K562 (cell line): Measurements from ENCODE around the gene KRT83. TPM values are rescaled to one million over a fixed set of nuclear protein-coding genes. Genes with fewer than 3 reads are reported as not detected.

Source experiments
- ATAC-seq: fragments of 200-7000 bp; cut with Tn5 transposase; 3 replicates; pipeline ENCODE4 v1.9.1; 2020; ENCODE audit warnings: moderate library complexity
- BruUV-seq: library from RNA; stranded (reverse); fragments of 400-500 nt; replicated peaks from 2 replicates; lab custom pipeline; 2021; lab: Mats Ljungman, UMichigan
- CTCF ChIA-PET: fragments of 300-600 bp; formaldehyde crosslinking; extraction: SDS; loops from one replicate; lab custom pipeline; 2021; ENCODE audit warnings: low intra/inter-chr PET ratio; lab: Yijun Ruan, JAX
- POLR2A ChIA-PET: fragments of 300-600, 350-650 bp; sonication (Branson Sonifier 250); formaldehyde crosslinking; extraction: SDS; loops from one replicate; lab custom pipeline; 2021; ENCODE audit warnings: antibody characterized with exemption, inconsistent platforms; lab: Yijun Ruan, JAX
- DNase-seq, 4 experiments: peaks; one replicate each; pipeline versions ENCODE4 v3.0.0 to v3.0.0-alpha.2; 2011 to 2018; ENCODE audit warnings: low spot score in 3 of 4, mixed read lengths in 3 of 4; ENCODE audit errors: extremely low read depth in 1 of 4
- FAIRE-seq: peaks from 2 replicates; lab custom pipeline; 2011; peaks lifted over from hg19 to GRCh38; lab: Jason Lieb, UNC
- H2AFZ ChIP-seq: 2 replicates; pipeline ENCODE4 v1.6.0; 2011; ENCODE audit warnings: low read depth, low read length, control low read depth, inconsistent platforms
- H3K27ac ChIP-seq: fragments of 200-600 bp; 3 replicates; pipeline ENCODE4 v1.8.0; 2011; ENCODE audit warnings: low read depth, mild to moderate bottlenecking, control low read depth, inconsistent platforms, low read length, moderate library complexity, mixed read lengths; ENCODE audit errors: extremely low read depth
- H3K27me3 ChIP-seq, 2 experiments: fragments of 300-600 bp in 1 of 2; 2 replicates in 1 of 2; 3 replicates in 1 of 2; pipeline versions ENCODE4 v1.6.0 to v1.8.0; 2011; ENCODE audit warnings: inconsistent platforms in 2 of 2, low read length in 2 of 2, mild to moderate bottlenecking in 1 of 2, mixed read lengths in 1 of 2, moderate library complexity in 1 of 2; ENCODE audit not compliant: control insufficient read depth in 2 of 2, insufficient read depth in 2 of 2
- H3K36me3 ChIP-seq: fragments of 300-600 bp; 3 replicates; pipeline ENCODE4 v1.8.0; 2011; ENCODE audit warnings: mild to moderate bottlenecking, low read length, inconsistent platforms; ENCODE audit not compliant: control insufficient read depth, insufficient read depth
- H3K4me1 ChIP-seq, 2 experiments: fragments of 200-600 bp in 1 of 2; replicated peaks in 1 of 2; 2 replicates in 1 of 2; 3 replicates in 1 of 2; pipeline versions ENCODE4 v1.5.1 to v1.8.0; 2011; ENCODE audit warnings: inconsistent platforms in 2 of 2, low read length in 2 of 2, mild to moderate bottlenecking in 1 of 2, mixed read lengths in 1 of 2, moderate library complexity in 1 of 2; ENCODE audit not compliant: control insufficient read depth in 2 of 2, insufficient read depth in 2 of 2
- H3K4me2 ChIP-seq: 2 replicates; pipeline ENCODE4 v1.6.1; 2011; ENCODE audit warnings: low read length, control low read depth, inconsistent platforms, mixed read lengths; ENCODE audit not compliant: insufficient read depth
- H3K4me3 ChIP-seq: fragments of 200-600 bp; sonication (generic), shearing (Covaris generic); 2 replicates; pipeline ENCODE4 v1.5.1; 2016; ENCODE audit warnings: control low read depth, inconsistent platforms
- H3K79me2 ChIP-seq: fragments of 200-600 bp; 3 replicates; pipeline ENCODE4 v1.8.0; 2011; ENCODE audit warnings: low read length, inconsistent platforms; ENCODE audit not compliant: control insufficient read depth, insufficient read depth
- H3K9ac ChIP-seq, 2 experiments: 2 replicates each; pipeline versions ENCODE4 v1.6.0 to v1.6.1; 2011; ENCODE audit warnings: low read depth in 2 of 2, low read length in 2 of 2, control low read depth in 1 of 2, inconsistent platforms in 1 of 2, mild to moderate bottlenecking in 1 of 2, mixed read lengths in 1 of 2; ENCODE audit not compliant: insufficient read depth in 1 of 2
- H3K9me1 ChIP-seq: one replicate; pipeline ENCODE4 v1.6.0; 2011; ENCODE audit warnings: inconsistent platforms, mild to moderate bottlenecking, low read length, moderate library complexity; ENCODE audit not compliant: control insufficient read depth, insufficient read depth
- H3K9me3 ChIP-seq: replicated peaks from 2 replicates; pipeline ENCODE4 v1.5.1; 2011; ENCODE audit warnings: low read depth, low read length, inconsistent platforms; ENCODE audit not compliant: control insufficient read depth, insufficient read depth
- H4K20me1 ChIP-seq: replicated peaks from 2 replicates; pipeline ENCODE4 v1.6.1; 2011; ENCODE audit warnings: low read length, inconsistent platforms, mixed read lengths; ENCODE audit not compliant: control insufficient read depth, insufficient read depth
- FOXK2 ChIP-seq, 2 experiments: fragments of 450-650 bp; IDR thresholded peaks in 1 of 2; conservative IDR thresholded peaks in 1 of 2; 2 replicates each; pipeline ENCODE4 v1.6.1; 2016; ENCODE audit warnings: low read depth in 2 of 2, mild to moderate bottlenecking in 1 of 2
- GABPA ChIP-seq: fragments of 200-800 bp; sonication (Bioruptor generic); conservative IDR thresholded peaks from 2 replicates; pipeline ENCODE4 v1.6.1; 2016; ENCODE audit warnings: low read depth, missing genetic modification characterization, missing compliant biosample characterization
- HMBOX1 ChIP-seq: sonication (generic); IDR thresholded peaks from 2 replicates; pipeline ENCODE4 v1.6.1; 2016
- NEUROD1 ChIP-seq: fragments of 150-350 bp; IDR thresholded peaks from 2 replicates; pipeline ENCODE4 v1.6.1; 2014; ENCODE audit warnings: borderline replicate concordance, low read length, low read depth; ENCODE audit not compliant: partially characterized antibody
- PHB ChIP-seq: fragments of 250-450 bp; sonication (Bioruptor Pico); IDR thresholded peaks from 2 replicates; pipeline ENCODE4 v1.5.0; 2021
- PHB2 ChIP-seq: fragments of 450-650 bp; IDR thresholded peaks from 2 replicates; pipeline ENCODE4 v1.6.1; 2017; ENCODE audit warnings: low read depth
- SMARCA4 ChIP-seq: fragments of 450-650 bp; IDR thresholded peaks from 2 replicates; pipeline ENCODE4 v1.6.1; 2016
- THAP7 ChIP-seq: fragments of 250-450 bp; sonication (Bioruptor Pico); IDR thresholded peaks from 2 replicates; pipeline ENCODE4 v1.5.0; 2021
- ZNF79 ChIP-seq: fragments of 250-450 bp; sonication (Bioruptor Pico); IDR thresholded peaks from 2 replicates; pipeline ENCODE4 v1.4.0; 2020; ENCODE audit warnings: low read depth, mild to moderate bottlenecking, moderate library complexity
- WGBS: fragments of 100-300 bp; shearing (Covaris generic); methylation state at CpG from one replicate; pipeline ENCODE4 v1.1.6; 2016; ENCODE audit warnings: low coverage, mixed read lengths; ENCODE audit not compliant: insufficient coverage; ENCODE audit errors: missing lambda C conversion rate; 5-methylcytosine and 5-hydroxymethylcytosine counted together
- in situ Hi-C: fragments of 300-500 bp; cut with MboI; formaldehyde crosslinking; loops from 4 replicates; pipeline ENCODE4 v1.15.0; 2018; ENCODE audit warnings: inconsistent platforms, mixed read lengths
- intact Hi-C: fragments of 100-400 bp; cut with micrococcal nuclease; formaldehyde crosslinking; loops from 2 replicates; pipeline ENCODE4 v1.14.2; 2022
- polyA plus RNA-seq, 8 experiments: library from polyadenylated mRNA; depleted of rRNA in 4 of 8; stranded (reverse) in 5 of 8; unstranded in 3 of 8; fragments of >200 nt; fragmentation: Nextera tagmentation in 2 of 8; fragmentation: Illumina TruSeq in 1 of 8; extraction: Ambion mirVana in 2 of 8; extraction: Trizol in 1 of 8; gene quantifications; 2 replicates each; pipeline versions ENCODE4 v1.2.1 to v1.2.3, GENCODE V29; 2011 to 2014; ENCODE audit warnings: inconsistent platforms in 1 of 8, missing spikeins in 1 of 8
- total RNA-seq, 7 experiments: library from RNA; depleted of rRNA in 6 of 7; stranded (reverse); fragments of >200 nt in 6 of 7; fragmentation: Illumina TruSeq in 2 of 7; extraction: Trizol in 2 of 7; gene quantifications; 2 replicates each; pipeline versions ENCODE4 v1.2.1 to v1.2.3, GENCODE V29; 2011 to 2021; ENCODE audit warnings: low replicate concordance in 1 of 7
- TF ChIP-seq, protein P1 (sequence below): IDR thresholded peaks from 3 replicates; pipeline ENCODE4 v1.6.1; 2011; ENCODE audit warnings: borderline replicate concordance, mild to moderate bottlenecking, moderate library complexity; ENCODE audit not compliant: insufficient read length; ENCODE audit errors: extremely low read depth
- TF ChIP-seq, protein P2 (sequence below): fragments of 250-450 bp; sonication (Bioruptor Pico); IDR thresholded peaks from 2 replicates; pipeline ENCODE4 v1.5.0; 2020; ENCODE audit warnings: mild to moderate bottlenecking, borderline replicate concordance
- TF ChIP-seq, protein P3 (sequence below): IDR thresholded peaks from 2 replicates; pipeline ENCODE4 v1.6.1; 2012; ENCODE audit warnings: low read depth, low read length, improper control_type of control experiment, borderline replicate concordance

Gene KRT83
- total and polyA plus RNA-seq, 9 of the 15 experiments (the other 6 are each of a cell fraction or from before 2014, with no cell fraction given): not detected

DNA sequence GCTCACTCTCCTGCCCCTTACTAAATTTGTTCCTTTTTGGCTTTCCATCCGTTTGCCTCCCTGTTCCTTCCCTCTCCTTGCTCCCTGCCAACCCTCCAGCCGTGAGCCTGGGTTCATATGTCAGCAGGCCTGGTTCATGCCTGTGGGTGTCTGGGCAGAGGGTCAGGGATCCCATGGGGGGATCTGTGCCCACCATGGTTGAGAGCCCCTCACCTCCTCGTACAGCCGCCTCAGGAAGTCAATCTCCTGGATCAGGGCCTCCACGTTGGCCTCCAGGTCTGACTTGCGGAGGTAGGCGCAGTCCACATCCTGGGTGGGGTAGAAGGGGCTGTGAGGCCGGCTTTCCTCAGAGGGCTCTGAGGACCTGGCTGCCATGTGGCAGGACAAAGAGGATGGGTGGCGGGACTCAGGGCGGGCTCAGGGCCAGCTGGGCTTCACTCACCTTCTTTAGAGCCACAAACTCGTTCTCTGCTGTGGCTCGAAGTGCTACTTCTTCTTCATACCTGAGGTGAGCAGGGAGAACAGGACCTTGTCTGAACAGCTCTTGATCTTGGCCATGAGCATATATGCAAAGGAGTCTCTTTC is 3.6 kb downstream of the KRT83 start (continued):
- TF ChIP-seq, protein P1, sequence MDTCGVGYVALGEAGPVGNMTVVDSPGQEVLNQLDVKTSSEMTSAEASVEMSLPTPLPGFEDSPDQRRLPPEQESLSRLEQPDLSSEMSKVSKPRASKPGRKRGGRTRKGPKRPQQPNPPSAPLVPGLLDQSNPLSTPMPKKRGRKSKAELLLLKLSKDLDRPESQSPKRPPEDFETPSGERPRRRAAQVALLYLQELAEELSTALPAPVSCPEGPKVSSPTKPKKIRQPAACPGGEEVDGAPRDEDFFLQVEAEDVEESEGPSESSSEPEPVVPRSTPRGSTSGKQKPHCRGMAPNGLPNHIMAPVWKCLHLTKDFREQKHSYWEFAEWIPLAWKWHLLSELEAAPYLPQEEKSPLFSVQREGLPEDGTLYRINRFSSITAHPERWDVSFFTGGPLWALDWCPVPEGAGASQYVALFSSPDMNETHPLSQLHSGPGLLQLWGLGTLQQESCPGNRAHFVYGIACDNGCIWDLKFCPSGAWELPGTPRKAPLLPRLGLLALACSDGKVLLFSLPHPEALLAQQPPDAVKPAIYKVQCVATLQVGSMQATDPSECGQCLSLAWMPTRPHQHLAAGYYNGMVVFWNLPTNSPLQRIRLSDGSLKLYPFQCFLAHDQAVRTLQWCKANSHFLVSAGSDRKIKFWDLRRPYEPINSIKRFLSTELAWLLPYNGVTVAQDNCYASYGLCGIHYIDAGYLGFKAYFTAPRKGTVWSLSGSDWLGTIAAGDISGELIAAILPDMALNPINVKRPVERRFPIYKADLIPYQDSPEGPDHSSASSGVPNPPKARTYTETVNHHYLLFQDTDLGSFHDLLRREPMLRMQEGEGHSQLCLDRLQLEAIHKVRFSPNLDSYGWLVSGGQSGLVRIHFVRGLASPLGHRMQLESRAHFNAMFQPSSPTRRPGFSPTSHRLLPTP: no peak
- TF ChIP-seq NEUROD1: no peak
- no peak for TF ChIP-seq ZNF79

DNA sequence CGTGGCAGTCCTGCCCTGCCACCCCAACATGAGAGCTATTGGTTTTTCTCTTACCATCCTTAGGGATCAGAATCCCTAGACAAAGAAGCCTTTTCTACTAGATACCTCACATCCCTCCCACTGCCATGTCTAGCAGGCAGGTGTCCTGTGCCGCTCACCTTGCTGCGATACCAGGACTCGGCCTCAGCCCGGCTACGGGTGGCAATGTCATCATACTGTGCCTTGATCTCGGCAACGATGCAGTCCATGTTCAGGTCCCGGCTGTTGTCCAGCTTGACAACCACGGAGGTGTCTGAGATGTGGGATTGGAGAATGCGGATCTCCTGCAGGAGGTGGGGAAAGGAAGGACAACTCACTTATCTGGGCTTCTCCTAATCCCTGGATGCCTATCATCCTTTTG is 4.5 kb downstream of the KRT83 start:
- BruUV-seq: no TSS peak
- no peak for TF ChIP-seq PHB2
- TF ChIP-seq THAP7 (CRISPR knock-in tag): no peak
- no peak for TF ChIP-seq GABPA (tag)
- TF ChIP-seq HMBOX1: no peak
- no peak for TF ChIP-seq FOXK2 (conservative IDR thresholded peaks at IDR 0.05 in 1 of 2, IDR thresholded peaks at IDR 0.05 in 1 of 2; ENCODE audit: low read depth in 2 of 2)
- no peak for TF ChIP-seq SMARCA4
- TF ChIP-seq, protein P2, sequence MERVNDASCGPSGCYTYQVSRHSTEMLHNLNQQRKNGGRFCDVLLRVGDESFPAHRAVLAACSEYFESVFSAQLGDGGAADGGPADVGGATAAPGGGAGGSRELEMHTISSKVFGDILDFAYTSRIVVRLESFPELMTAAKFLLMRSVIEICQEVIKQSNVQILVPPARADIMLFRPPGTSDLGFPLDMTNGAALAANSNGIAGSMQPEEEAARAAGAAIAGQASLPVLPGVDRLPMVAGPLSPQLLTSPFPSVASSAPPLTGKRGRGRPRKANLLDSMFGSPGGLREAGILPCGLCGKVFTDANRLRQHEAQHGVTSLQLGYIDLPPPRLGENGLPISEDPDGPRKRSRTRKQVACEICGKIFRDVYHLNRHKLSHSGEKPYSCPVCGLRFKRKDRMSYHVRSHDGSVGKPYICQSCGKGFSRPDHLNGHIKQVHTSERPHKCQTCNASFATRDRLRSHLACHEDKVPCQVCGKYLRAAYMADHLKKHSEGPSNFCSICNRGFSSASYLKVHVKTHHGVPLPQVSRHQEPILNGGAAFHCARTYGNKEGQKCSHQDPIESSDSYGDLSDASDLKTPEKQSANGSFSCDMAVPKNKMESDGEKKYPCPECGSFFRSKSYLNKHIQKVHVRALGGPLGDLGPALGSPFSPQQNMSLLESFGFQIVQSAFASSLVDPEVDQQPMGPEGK: no peak
- TF ChIP-seq, protein P3, sequence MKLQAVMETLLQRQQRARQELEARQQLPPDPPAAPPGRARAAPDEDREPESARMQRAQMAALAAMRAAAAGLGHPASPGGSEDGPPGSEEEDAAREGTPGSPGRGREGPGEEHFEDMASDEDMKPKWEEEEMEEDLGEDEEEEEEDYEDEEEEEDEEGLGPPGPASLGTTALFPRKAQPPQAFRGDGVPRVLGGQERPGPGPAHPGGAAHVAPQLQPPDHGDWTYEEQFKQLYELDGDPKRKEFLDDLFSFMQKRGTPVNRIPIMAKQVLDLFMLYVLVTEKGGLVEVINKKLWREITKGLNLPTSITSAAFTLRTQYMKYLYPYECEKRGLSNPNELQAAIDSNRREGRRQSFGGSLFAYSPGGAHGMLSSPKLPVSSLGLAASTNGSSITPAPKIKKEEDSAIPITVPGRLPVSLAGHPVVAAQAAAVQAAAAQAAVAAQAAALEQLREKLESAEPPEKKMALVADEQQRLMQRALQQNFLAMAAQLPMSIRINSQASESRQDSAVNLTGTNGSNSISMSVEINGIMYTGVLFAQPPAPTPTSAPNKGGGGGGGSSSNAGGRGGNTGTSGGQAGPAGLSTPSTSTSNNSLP: no peak
- no peak for TF ChIP-seq PHB (CRISPR knock-in tag)

More for the DNA sequence above, 4.5 kb downstream of the KRT83 start:
- H3K36me3 ChIP-seq: no peaks in the 10 kb centered on the region
- CTCF ChIA-PET: no interaction called here
- DNase-seq: no peak
- no peaks in the 10 kb centered on the region for H3K4me1 ChIP-seq
- H3K79me2 ChIP-seq: no peaks in the 10 kb centered on the region
- no peak overlapping the region for H3K4me3 ChIP-seq
- no peak for FAIRE-seq
- H4K20me1 ChIP-seq: no peaks in the 10 kb centered on the region; the same call in 1 of the 2 replicates
- no peak overlapping the region for H3K4me2 ChIP-seq
- no peak overlapping the region for H2AFZ ChIP-seq
- in situ Hi-C loops: loop anchor here (5.0 kb wide), 1 partner anchor 99 kb away; no protein-coding TSS in a partner anchor
- intact Hi-C loops: no loop called here
- 0% methylated on average over 11 of the region's 11 CpGs for WGBS
- POLR2A ChIA-PET: interaction anchor here (0.6 kb wide), 1 partner anchor 14 kb away, joined by 3 read pairs; no protein-coding TSS in a partner anchor
- no peak overlapping the region for H3K9ac ChIP-seq
- no peaks in the 10 kb centered on the region for H3K9me3 ChIP-seq
- H3K27ac ChIP-seq: no peak overlapping the region
- H3K9me1 ChIP-seq: no peaks in the 10 kb centered on the region
- peaks cover 4 to 65% of the 10 kb centered on the region in 2 experiments; a peak in 4 of 5 replicates for H3K27me3 ChIP-seq
- no peak for ATAC-seq
